Pancreas (tissue), 10 donors: Measurements from ENCODE around the gene PARD3B. TPM values are rescaled to one million over a fixed set of nuclear protein-coding genes. Genes with fewer than 3 reads are reported as not detected.
A peak's percentile ranks its signal among the peaks of the same experiment; 100 is the strongest.

ENCODE experiments used
- ATAC-seq, 4 donors: fragments of 200-7000 bp; cut with Tn5 transposase; one replicate each; pipeline versions ENCODE4 v1.8.0 to v1.9.1; 2020; ENCODE audit warnings: mild to moderate bottlenecking in 4 of 4, moderate library complexity in 4 of 4
- DNase-seq, 6 donors: peaks; one replicate each; pipeline ENCODE4 v3.0.0-alpha.2; 2020
- FAIRE-seq: peaks from 2 replicates; lab custom pipeline; 2012; peaks lifted over from hg19 to GRCh38; lab: Jason Lieb, UNC
- H3K27ac ChIP-seq, 4 donors: fragments of 200-600 bp; sonication (generic); 1 replicate in 3 of 4; 2 replicates in 1 of 4; pipeline versions ENCODE4 v1.5.0 to v1.8.0; 2020
- H3K27me3 ChIP-seq, 4 donors: fragments of 200-600 bp; one replicate each; pipeline ENCODE4 v1.8.0; 2021
- H3K36me3 ChIP-seq, 3 donors: fragments of 200-600 bp; sonication (generic) in 1 of 3; one replicate each; pipeline versions ENCODE4 v1.5.0 to v1.8.0; 2020 to 2021
- H3K4me1 ChIP-seq, 3 donors: fragments of 200-600 bp; one replicate each; pipeline ENCODE4 v1.8.0; 2021
- H3K4me3 ChIP-seq, 4 donors: fragments of 200-600 bp; sonication (generic) in 2 of 4; one replicate each; pipeline versions ENCODE4 v1.5.0 to v1.8.0; 2020 to 2021
- H3K9me3 ChIP-seq, 4 donors: fragments of 200-600 bp; one replicate each; pipeline ENCODE4 v1.8.0; 2021
- WGBS, 2 donors: extraction: QIAGEN DNeasy Blood & Tissue Kit; methylation state at CpG; one replicate each; pipeline ENCODE4 v1.1.7; 2013; 5-methylcytosine and 5-hydroxymethylcytosine counted together
- intact Hi-C, 3 donors: fragments of 100-400 bp; cut with DNase I; formaldehyde crosslinking; loops; one replicate each; pipeline versions ENCODE4 v1.11.1 to v1.14.2; 2022
- polyA plus RNA-seq, 2 donors: library from polyadenylated mRNA; stranded (reverse); fragments of 200-250 nt; gene quantifications; one replicate each; pipeline ENCODE4 v1.2.3, GENCODE V29; 2013
- total RNA-seq, 6 donors: library from RNA; stranded (reverse); fragmentation: NEBNext Ultra II Directional in 4 of 6; extraction: Animal tissue kit (Norgen Biotek cat#: 25700) in 4 of 6; gene quantifications; one replicate each; pipeline versions ENCODE4 v1.2.1 to v1.2.4, GENCODE V29; 2021 to 2023
- TF ChIP-seq, protein P1 (sequence below), 4 donors: fragments of 200-600 bp; sonication (generic) in 3 of 4; IDR thresholded peaks; one replicate each; pipeline versions ENCODE4 v1.5.0 to v1.8.0; 2021; ENCODE audit warnings: antibody characterized with exemption in 4 of 4
- donor health status: healthy with polysubstance abuse.
- donor health status: DM: no; HTN: no; CAD: no; lungs with moderate emphysema.
- donor health status: DM: no; HTN: no; CAD: no.
- donor health status: control.
- donor health status: control.
- donor health status: Bipolar disorder and iron deficiency.
- donor health status: DM: yes; HTN: yes; CAD: no.
- donor health status: DM: no; HTN: no; CAD: no.
- donor health status: DM: no; HTN: no; CAD: no.
- donor health status: DM: yes; HTN: yes; CAD: no.

The PARD3B gene
- total and polyA plus RNA-seq, 8 donors: 2.8 to 21.5 (median 12.7) TPM

DNA sequence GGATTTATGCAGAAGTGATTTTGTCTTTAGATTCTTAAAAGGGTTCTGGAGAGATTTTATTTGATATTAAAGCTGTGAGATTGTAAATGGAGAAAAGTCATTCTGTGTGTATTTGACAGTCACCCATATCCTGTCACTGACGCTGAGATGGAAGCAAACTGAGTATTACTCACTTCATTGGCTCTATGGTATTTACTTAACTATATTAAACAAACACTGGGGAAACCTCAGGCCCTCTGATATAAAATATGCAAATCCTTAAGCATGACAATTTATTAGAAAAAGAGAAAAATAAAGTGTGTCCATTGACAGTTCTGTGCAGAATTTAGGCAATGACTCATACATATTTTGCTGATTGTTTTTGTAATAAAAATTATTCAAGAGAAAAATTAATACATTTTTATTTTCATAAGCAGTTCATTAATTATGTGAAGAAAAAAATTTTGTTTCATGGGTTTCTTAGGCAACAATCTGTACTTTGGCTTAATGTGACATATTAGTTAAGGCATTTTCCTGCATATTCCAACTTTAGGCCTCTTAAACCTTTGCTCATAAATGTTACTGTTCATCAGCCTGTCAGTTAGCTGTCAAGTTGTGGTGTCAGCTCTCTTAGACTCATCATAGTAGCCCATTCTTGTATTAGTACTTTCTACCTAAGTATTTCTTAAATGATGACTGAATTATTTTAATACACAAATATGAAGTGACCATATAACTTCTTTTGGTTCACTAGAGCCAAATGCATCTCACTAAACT is 99.9 kb downstream of the PARD3B start:
- ATAC-seq: peak in 3 of 4 donors; percentile 51 to 62 (median 60)
- 0 to 6% methylated on average over 1 of the region's 1 CpG for WGBS, 2 donors
- H3K36me3 ChIP-seq: no peaks in the 10 kb centered on the region
- H3K27ac ChIP-seq: no peak overlapping the region
- DNase-seq: no peak
- FAIRE-seq: no peak
- intact Hi-C loops: no loop called here
- peaks cover 0 to 6% (median 0%) of the 10 kb centered on the region in 3 donors for H3K4me1 ChIP-seq
- no peak overlapping the region for H3K4me3 ChIP-seq
- TF ChIP-seq, protein P1, sequence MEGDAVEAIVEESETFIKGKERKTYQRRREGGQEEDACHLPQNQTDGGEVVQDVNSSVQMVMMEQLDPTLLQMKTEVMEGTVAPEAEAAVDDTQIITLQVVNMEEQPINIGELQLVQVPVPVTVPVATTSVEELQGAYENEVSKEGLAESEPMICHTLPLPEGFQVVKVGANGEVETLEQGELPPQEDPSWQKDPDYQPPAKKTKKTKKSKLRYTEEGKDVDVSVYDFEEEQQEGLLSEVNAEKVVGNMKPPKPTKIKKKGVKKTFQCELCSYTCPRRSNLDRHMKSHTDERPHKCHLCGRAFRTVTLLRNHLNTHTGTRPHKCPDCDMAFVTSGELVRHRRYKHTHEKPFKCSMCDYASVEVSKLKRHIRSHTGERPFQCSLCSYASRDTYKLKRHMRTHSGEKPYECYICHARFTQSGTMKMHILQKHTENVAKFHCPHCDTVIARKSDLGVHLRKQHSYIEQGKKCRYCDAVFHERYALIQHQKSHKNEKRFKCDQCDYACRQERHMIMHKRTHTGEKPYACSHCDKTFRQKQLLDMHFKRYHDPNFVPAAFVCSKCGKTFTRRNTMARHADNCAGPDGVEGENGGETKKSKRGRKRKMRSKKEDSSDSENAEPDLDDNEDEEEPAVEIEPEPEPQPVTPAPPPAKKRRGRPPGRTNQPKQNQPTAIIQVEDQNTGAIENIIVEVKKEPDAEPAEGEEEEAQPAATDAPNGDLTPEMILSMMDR (IDR thresholded peaks at IDR 0.05): no peak
- no peaks in the 10 kb centered on the region for H3K9me3 ChIP-seq
- H3K27me3 ChIP-seq: no peaks in the 10 kb centered on the region

DNA sequence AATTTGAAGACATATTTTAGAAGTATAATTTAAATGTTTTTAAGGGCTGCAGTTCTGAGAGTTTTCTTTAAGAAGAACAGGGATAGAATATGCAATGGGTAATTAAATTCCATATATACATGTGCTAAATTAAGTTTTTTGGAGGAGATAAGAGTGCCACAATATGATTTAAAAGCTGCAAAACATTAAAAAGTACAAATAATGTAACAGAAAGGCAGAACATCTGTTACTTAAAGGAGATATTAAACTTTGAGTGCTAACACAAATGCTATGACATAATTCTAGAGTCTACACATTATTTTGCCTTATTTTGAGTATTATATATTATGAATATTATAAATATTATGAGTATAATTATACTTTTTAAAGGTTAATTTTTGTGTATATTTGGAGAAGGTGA is 102.4 kb downstream of the PARD3B start:
- Histone ChIP-seq H3K27ac (no peak overlapping the region), H3K27me3 (no peaks in the 10 kb centered on the region), H3K36me3 (no peaks in the 10 kb centered on the region), H3K4me3 (no peak overlapping the region), H3K9me3 (no peaks in the 10 kb centered on the region), H3K4me1 (peaks cover 0 to 6% (median 0%) of the 10 kb centered on the region in 3 donors)
- no peak for DNase-seq
- TF ChIP-seq, protein P1 (IDR thresholded peaks at IDR 0.05): no peak
- peak; percentile 53 for FAIRE-seq
- intact Hi-C loops: no loop called here
- ATAC-seq: no peak

DNA sequence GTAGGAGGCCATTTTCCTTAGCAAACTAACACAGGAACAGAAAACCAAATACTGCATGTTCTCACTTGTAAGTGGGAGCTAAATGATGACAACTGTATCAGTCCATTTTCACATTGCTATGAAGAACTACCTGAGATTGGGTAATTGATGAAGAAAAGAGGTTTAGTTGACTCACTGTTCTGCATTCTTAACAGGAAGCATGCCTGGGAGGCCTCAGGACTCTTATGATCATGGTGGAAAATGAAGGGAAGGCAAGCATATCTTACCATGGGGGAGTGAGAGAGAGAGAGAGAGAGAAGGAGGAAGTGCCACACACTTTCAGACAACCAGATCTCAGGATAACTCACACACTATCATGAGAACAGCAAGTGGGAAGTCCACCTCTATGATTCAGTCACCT is 105.3 kb downstream of the PARD3B start:
- no peak for DNase-seq
- H3K27ac ChIP-seq: no peak overlapping the region
- ATAC-seq: no peak
- TF ChIP-seq, protein P1 (IDR thresholded peaks at IDR 0.05): no peak
- H3K36me3 ChIP-seq: no peaks in the 10 kb centered on the region
- H3K4me3 ChIP-seq: no peak overlapping the region
- FAIRE-seq: no peak
- H3K4me1 ChIP-seq: no peaks in the 10 kb centered on the region
- no peaks in the 10 kb centered on the region for H3K9me3 ChIP-seq
- H3K27me3 ChIP-seq: no peaks in the 10 kb centered on the region
- intact Hi-C loops: no loop called here

DNA sequence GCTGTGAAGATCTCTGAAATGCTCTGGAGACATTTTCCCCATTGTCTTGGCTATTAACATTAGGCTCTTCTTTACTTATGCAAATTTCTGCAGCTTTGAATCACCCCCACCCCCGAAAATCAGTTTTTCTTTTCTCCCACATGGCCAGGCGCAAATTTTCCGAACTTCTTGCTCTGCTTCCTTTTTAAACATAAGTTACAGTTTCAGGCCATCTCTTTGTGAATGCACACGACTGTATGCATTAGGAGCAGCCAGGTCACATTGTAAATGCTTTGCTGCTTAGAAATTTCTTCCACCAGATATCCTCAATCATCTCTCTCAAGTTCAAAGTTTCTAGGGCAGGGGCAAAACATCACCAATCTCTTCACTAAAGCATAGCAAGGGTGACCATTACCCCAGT is 106.8 kb downstream of the PARD3B start:
- TF ChIP-seq, protein P1 (IDR thresholded peaks at IDR 0.05): no peak
- Histone ChIP-seq H3K27me3 (no peaks in the 10 kb centered on the region), H3K4me1 (no peaks in the 10 kb centered on the region), H3K9me3 (no peaks in the 10 kb centered on the region), H3K4me3 (no peak overlapping the region), H3K36me3 (no peaks in the 10 kb centered on the region), H3K27ac (no peak overlapping the region)
- intact Hi-C loops: no loop called here
- DNase-seq (no peak), ATAC-seq (no peak), FAIRE-seq (no peak)
- 97 to 99% methylated on average over 4 of the region's 4 CpGs for WGBS, 2 donors

DNA sequence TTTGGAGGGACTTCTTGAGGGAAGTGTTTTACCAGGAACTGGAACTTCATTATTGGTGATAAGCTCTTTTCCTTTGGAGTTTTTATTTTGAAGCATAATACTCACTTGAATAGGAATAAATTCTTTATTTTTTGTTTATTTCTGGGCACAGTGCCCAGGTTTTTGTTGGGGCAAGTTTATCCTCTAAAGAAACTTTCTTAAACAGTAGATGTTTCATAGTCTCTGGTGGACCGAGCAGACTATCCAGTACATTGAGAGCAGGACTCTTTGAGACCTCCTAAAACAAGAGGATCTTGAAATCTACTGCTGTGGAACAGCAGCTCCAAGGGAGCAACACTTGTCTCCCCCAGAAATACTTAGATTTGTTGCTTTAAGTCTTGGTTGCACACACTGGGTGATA is 109.4 kb downstream of the PARD3B start:
- 94 to 95% methylated on average over 1 of the region's 1 CpG for WGBS, 2 donors
- DNase-seq (no peak), FAIRE-seq (no peak), ATAC-seq (no peak)
- no peaks in the 10 kb centered on the region for H3K27me3 ChIP-seq
- H3K4me1 ChIP-seq: no peaks in the 10 kb centered on the region
- no peak overlapping the region for H3K4me3 ChIP-seq
- no peaks in the 10 kb centered on the region for H3K36me3 ChIP-seq
- intact Hi-C loops: no loop called here
- no peak overlapping the region for H3K27ac ChIP-seq
- TF ChIP-seq, protein P1 (IDR thresholded peaks at IDR 0.05): no peak
- H3K9me3 ChIP-seq: no peaks in the 10 kb centered on the region
